ENCODE measurements around the gene LSG1.
"Not testable (repeated sequence)": the region's sequence is repeated elsewhere in the genome, so short reads cannot be mapped to it uniquely, and the experiment has no call there.

Gene LSG1

DNA sequence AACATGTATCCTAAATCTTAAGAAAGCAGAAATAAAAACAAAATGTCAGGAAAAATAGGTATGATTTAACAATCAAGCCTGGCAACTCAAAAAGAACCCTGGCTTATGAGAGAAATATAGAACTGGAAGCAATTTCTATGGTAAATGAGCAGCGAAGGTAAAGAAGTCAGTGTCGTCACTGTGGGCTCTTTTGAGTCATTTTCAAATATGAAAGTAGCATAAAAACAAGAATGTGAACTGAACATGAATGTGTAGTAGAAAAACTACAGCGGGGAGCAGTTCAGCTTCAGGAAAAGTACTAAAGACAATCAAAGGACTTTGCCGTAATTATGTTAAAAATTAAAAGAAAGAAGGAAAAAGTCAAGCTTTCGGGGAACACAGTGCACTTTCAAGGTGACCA, 17.5 kb downstream of the LSG1 start:
- DNase-seq: no peak

DNA sequence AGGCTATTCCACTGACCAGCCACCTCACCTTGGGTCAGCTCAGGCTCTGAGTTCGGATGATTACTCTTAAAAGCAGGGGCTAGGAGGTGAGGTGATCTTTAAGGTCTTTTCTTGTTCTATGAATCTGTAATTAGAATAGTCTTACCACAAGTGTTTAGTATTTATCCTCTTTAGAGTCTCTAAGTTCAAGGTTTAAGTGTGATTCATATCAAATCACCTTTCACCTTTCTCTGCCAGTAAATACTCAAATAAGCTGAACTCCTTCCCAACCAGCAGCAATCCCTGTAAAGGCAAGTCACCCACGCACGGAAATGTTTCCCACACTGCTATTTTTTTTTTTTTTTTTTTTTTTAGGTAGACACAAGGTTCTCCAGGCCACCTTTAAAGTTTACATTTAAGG, 24.2 kb downstream of the LSG1 start:
- DNase-seq: no peak

DNA sequence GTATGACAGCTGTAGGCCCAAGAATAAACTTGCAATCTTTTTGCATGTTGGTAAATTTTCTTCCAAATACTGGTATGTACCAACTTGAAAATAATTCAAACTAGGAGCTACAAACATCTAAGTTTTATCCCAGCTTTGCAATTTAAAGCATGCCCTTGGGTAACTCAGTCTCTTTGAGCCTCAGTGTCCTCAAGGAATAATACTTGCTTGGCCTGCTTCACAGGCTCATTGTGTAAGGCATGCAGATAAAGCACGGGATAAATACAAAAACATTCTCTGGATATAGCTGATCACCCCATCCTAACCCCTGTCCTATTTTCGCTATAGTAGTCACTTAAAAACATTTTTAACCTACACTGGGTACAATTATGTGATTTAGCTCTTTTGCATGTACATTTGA, 29.2 kb downstream of the LSG1 start:
- DNase-seq: no peak

DNA sequence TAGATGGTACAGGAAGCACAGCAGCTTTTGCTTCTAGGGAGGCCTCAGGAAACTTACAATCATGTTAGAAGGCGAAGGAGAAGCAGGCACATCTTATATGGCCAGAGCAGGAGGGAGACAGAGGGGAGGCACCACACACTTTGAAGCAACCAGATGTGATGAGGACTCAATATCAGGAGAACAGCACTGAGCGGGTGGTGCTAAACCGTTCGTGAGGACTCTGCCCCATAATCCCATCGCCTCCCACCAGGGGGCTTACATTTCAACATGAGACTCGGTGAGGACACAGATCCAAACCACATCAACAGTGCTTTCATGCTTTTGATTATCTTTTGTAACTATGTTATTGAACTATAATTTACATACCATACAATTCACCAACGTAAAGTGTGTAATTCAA, 31.2 kb downstream of the LSG1 start:
- DNase-seq: no peak

DNA sequence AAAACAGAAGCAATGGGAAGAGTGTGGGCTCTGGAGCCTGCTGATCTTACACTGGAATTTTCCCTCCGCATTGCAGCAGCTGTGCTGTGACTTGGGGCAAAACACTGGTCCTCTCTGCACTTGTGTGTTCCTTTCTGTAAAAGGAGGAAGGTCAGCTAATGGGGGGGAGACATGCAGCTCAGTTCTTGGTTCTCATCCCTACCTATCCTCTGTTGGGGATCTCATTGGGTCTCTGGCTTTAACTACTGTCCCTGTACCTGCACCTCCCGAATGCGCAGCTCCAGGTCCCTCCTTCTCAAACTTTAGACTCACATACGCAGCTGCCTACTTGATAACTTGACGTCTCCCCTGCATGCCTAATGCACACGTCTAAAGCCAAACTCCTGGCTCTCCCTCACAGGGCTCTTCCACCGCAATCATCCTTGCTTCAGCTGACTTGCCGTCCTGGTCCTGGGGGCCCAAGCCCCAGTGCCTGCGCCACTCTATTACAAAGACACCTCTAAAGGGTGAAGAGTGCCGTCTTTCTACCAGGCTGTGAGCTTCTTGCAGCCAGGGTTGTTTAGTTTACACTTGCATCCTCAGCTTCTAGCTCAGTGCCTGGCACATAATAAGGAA, 32.9 kb downstream of the LSG1 start:
- no peak for DNase-seq

DNA sequence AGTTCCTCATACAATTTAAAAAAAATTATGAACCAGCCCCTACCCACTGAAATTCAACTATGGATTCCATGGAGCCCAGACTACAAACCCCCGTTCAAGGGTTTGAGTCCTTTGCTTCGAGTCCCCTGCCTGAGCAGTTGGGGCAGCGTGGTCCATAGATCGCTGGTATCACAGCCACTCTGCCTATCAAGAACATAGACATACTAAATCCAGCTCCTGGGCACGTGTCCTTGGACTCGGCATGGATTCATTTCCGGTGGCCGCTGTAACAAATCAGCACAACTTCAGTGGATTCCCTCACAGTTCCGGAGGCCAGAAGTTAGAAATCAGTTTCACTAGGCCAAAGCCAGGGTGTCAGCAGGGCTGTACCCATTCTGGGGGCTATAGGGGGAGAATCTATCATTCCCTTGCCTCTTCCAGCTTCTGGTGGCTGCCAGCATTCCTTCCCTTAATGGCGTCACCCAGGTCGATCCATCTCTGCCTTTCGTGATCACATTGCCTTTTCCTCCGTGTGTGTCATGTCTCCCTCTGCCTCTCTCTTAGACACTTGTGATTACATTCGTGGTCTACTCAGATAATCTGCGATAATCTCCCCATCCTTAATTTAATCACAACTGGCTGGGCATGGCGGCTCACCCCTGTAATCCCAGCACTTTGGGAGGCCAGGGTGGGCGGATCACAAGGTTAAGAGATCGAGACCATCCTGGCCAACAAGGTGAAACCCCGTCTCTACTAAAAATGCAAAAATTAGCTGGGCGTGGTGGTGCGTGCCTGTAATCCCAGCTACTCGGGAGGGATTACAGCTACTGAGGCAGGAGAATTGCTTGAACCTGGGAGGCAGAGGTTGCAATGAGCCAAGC, 34.2 kb downstream of the LSG1 start:
- no peak for DNase-seq

DNA sequence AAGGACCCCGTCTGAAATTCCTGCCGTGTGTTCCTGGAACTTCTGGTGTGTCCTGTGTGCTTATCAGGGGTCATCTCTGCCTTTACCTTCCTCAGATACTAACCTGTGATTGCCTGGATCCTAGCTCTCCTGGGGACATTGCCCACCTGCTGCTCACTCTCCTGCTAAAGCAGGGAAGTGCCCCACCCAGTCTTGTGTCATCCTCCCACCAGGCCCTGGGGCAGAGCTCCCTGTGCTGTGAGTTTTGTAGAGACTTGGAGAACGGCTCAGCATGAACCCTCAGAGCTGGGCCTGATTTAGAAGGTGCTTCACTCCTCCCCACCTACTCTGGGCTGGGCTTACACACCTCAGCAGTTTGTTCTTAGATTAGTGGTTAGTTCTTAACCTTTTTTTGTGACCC, 34.9 kb downstream of the LSG1 start:
- DNase-seq: no peak

DNA sequence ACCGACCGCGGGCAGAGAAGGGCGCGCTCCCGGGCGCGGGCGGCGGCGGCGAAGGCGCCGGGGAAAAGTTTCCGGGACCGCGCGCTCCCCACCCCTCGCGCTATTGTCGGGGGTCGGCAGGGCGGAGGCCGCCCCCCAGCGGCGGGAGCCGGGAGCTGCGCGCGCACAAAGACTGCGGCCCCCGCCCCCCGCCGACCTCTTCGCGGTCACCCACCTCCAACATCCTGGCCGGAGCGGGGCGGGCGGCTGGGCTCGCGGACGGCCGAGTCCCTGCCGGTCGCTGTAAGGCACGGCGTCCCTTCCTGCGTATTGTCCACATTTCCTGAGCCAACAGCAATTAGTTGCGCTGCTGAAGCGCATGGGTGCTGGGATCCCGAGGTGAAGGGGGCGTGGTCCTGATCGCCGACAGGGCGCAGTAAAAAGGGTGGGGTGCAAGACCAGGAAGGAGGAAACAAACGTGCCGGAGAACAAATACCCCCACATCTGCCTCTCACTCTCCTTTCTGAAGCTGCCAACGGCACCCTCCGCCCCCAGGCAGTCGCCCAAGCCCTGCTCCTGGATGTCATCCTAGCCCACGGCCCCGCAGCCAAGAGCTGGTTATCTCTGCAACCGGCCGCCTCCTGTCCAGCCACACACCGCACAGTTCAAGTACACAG, 38.5 kb downstream of the LSG1 start, which contains the start of gene TMEM44:
Gene TMEM44 (minus strand): TSS at position 71 of the 656 bp plus-strand sequence. CDS start 204 bp downstream, outside the sequence.
- DNase-seq: peak; percentile 42

DNA sequence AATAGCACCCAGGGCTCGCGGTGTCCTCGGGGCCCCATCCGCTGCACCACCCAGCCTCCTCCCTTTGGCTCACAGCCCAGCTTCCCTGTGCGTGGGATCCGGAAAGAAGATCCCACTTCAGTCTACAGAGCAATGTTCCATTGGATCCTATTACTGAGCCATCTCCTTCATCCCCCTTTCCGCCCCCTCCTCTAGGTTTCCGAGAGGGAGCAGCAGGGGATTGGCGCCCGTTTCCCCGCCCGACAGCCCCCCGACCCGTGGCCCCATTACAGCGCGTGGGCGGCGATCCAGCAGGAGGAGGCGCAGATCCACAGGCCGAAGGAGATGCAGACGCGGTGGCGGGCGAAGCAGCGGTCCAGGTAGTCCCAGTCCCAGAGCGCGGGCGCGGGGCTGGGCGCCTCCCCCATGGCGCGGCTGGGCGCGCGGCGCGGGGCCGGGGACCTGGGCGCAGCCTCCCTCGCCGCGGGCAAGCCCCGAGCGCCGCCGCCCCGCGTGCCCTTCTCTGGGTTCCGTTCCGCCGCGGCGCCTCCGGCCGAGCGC, 39.1 kb downstream of the LSG1 start:
- no peak for DNase-seq

DNA sequence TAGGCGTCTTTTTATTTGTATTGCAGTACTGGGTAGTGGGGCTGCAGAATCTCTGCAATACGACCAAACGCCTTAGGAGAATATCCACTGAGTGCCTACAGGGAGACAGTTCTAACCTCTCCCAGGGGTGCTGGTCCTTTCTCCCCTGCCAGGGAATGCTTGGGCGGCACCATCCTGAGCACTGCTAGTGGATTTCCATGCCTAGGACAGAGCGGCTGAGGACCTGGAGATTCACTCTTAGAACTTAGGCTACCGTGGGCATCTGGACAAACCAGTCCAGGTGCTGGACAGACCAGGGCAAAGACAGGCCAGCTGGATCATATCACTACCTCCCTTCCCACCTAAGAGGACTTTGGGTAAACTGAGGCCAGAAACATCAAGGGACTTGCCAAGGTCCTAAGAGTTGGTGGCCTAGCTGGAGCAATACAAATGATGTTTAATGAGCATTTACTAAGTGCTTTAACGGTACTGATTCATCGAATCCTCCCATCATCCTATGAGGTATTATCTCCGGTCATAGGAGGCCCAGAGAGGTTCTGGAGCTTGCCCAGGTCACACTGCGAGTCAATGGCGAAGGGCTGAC, 39.7 kb downstream of the LSG1 start:
- DNase-seq: no peak

DNA sequence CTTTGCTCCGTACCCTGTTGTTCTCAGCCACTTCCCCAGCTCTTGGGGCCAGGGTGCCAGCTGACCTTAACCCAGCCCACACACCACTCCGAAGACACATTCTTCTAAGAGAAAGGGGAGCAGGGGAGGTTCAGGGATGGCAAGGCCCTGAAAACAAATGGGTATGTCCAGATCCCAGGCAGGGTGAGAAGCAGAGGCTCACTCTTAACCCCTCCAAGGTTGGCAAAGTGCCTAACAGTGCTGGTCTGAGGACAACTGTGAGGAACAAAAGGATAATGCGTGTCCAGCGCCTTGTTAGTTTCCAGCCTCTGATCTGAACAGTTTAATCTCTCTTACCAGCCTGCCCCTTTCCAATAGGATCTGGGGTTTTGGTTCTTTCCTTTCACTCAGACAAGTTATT, 40.3 kb downstream of the LSG1 start:
- no peak for DNase-seq

DNA sequence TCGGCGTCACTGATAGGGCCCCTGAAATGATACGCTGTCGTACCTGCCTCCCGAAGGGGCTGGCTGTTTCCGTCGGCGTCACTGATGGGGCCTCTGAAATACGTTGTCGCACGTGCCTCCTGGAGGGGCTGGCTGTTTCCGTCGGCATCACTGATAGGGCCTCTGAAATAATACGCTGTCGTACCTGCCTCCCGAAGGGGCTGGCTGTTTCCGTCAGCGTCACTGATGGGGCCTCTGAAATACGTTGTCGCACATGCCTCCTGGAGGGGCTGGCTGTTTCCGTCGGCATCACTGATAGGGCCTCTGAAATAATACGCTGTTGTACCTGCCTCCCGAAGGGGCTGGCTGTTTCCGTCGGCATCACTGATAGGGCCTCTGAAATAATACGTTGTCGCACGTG, 41.3 kb downstream of the LSG1 start:
- not testable (repeated sequence) for DNase-seq

DNA sequence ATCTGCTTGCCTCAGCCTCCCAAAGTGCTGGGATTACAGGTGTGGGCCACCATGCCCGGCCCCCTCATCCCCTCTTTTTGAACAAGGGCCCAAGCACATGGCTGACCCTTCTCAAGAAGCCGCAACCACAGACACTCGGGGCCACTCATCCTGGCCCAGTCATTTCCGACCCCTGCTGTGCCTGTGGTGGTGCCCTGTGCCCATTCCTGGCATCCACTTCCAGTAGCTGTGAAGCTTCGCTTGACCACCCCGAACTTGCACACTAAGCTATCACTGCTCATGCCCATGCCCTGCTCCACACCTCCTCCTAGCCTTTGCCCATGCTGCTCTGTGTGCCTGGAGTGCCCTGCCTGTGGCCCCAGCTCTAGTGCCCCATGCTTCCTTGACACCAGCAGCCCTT, 47.0 kb downstream of the LSG1 start:
- no peak for DNase-seq

DNA sequence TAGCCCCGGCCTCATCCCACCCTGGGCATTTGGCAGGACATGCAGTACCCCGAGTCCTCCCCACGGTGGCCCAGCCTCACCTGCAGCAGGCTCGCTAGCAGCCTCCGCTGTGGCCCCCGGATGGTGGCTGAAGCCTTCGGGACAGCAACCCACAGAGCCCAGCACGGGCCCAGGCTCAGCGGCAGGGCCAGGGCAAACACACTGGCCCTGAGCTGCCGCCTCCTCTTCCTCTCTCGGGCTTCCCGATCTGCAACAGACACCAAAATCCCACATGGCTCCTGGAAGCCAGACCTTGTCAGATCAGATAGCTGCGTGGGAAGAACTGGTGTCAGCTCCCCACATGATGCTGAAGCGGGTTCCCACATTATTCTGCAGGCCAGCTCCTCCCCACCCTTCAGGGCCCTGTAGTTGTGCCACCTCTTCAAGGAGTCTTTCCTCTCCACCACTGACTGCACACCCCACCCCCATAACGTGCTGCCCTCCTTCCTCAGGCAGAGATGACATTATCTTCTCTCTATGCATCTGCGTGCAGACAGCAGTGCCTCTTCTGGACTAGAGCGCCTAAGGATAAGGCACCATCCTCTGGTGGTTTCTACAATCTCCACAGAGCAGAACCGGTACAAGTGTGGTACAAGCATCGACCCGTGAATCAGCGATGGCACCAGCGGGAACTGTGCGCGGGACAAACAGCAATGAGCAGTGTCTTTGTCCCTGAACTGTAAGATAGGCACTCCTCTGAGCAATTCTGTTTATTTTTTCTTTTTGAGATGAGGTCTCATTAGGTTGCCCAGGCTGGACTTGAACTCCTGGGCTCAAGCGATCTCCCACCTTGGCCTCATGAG, 48.3 kb downstream of the LSG1 start:
- DNase-seq: no peak

DNA sequence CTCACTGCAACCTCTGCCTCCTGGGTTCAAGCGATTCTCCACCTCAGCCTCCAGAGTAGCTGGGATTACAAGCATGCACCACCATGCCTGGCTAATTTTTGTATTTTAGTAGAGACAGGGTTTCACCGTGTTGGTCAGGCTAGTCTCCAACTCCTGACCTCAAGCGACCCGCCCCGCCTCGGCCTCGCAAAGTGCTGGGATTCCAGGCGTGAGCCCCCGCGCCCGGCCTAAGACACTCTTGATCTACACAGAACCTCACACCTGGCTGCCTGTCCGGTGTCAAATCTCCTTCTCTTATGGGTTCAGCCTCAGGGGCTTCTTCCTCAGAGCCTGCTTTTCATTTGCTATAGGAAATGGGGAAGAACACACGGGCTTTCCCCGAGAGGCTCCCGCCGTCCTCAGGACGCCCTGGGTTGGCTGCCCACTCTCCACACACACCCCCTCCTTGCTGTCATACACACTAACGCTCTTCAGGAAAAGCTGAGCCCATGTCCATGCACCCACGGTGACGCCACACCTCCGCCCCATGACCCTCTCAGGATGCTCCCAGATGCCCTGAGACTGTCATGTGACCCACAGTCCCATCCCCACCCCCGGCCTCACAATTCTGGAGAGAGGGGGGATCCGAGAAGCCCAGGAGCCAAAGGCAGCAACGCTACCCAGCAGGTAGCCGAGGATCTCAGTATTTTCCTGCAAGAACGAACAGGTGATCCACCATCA, 49.2 kb downstream of the LSG1 start:
- DNase-seq: no peak

DNA sequence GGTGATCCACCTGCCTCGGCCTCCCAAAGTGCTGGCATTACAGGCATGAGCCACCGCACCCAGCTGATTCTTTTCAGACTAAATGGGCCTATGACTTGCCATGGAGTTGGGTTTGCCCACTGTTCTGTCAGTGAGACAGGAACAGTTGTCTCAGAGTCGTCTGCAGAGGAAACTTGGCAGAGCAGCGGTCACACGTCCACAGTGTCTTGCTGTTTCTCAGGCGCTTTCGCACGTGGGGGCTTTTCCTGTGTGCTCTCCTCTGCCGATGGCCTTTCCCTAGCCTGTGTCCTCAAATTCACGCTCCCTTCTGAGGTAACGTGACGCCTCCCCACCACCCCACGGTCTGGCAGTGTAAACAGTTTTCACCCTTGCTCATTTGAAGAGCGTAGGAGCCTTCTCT, 50.0 kb downstream of the LSG1 start:
- no peak for DNase-seq

DNA sequence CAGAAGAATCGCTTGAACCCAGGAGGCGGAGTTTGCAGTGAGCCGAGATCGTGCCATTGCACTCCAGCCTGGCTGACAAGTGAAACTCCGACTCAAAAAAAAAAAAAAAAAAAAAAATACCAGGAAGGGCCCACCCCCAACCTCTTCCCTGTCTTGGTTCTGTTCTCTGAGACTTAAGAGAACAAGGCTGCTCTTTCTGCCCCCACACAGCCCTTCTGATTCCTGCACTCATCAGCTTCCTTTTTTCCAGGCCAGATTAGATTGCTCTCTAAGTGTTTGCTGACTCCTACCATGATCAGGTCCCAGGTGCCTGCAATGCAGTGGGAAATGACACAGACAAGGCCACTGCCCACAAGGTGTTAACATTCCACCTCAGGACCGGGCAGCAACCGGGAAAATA, 51.8 kb downstream of the LSG1 start:
- no peak for DNase-seq

DNA sequence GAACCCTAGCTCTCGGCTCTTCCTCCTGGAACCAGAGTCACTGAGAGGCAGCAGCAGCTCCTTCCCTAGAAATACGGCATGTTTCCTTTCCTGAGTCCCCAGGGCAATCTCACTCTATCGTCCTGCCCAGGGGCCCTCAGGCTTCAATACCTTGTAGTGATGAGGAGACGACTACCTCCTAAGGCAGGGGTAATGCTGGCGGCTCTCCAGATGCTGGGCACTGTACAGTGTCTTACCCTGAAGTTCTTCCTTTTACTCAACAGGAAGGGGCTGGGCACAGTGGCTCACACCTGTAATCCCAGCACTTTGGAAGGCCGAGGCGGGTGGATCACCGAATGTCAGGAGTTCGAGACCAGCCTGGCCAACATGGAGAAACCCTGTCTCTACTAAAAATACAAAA, 52.2 kb downstream of the LSG1 start:
- no peak for DNase-seq

DNA sequence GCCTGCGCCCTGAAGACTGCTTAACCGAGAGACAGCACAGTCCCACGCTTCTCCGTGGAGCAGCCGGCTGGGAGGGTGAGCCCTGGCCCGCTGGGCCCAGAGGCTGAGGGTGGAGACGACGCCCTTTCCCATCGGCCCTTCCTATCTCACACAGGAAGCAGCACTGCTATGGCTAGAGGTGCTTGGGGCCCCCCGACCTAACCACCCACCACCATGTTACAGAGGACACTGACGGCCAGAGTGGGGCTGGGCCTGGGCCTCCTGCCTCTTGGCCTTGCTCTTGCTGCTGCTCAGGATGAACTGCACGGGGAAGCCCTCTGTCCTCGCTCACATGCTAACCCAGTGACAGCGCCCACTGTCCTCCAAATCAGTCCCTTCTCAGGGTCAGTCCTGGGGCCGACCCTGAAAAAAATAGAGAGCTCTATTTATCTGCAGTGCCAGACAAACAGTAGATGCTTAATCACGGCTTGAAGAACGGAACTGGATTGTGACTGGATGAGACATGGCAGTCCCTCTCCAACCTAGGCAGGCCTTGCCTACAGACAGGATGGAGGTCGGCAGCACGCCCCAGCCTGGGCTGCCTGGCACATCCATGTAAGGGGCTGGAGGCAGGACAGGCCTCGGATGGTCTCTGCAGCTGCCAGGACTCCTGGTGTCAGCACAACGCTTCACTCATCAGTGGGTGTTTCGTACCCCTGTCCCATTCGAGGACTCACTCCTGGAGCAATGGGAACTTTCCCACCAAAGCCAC, 53.0 kb downstream of the LSG1 start:
- DNase-seq: no peak

DNA sequence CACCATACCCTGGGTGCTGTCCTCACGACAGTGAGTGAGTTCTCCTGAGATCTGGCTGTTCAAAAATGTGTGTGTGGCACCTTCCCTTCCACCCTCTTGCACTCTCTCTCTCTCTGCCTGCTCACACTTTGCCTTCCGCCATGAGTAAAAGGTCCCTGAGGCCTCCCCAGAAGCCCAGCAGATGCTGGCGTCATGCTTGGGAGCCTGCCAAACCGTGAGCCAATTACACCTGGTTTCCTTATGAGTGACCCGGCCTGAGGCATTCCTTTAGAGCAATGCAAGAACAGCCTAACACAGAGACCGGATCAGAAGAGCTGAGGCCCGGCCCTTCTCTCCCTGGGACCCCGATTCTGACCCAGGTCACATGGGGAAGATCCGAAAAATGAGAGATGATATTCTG, 54.2 kb downstream of the LSG1 start:
- DNase-seq: no peak

DNA sequence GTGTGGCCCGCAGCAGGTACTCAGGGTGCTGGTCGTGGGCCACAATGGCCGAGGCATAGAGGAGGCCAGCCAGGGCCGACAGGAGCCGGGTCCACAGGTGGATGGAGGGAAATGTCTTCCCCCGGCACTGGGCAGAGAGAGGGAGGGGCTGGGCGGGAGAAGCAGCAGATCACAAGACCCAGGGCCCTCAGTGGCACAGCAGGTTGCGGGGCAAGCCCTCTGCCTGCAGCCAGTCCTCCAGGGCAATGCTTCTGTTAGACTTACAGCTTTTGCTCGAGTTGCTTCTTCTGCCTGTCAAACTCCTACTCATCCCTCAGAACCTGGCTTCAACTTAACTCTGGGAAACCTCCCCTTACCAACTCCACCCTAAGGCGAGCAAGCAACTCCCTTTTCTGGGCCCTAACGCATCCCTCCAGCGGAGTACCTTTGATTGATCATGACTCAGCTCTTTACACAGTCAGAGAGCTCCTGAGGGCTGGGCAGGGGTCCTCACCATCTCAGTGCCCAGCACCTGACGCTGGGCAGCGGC, 54.8 kb downstream of the LSG1 start:
- DNase-seq: no peak

Measured in NCI-H1092 (cell line).